T1000 (cell line): ENCODE results near the gene OSBPL5.
"Not testable (repeated sequence)": the region's sequence is repeated elsewhere in the genome, so short reads cannot be mapped to it uniquely, and the experiment has no call there.

Source experiments
- DNase-seq: peaks from one replicate; lab custom pipeline; 2025; ENCODE audit warnings: mixed read lengths; lab: John Stamatoyannopoulos, UW

The OSBPL5 gene

DNA sequence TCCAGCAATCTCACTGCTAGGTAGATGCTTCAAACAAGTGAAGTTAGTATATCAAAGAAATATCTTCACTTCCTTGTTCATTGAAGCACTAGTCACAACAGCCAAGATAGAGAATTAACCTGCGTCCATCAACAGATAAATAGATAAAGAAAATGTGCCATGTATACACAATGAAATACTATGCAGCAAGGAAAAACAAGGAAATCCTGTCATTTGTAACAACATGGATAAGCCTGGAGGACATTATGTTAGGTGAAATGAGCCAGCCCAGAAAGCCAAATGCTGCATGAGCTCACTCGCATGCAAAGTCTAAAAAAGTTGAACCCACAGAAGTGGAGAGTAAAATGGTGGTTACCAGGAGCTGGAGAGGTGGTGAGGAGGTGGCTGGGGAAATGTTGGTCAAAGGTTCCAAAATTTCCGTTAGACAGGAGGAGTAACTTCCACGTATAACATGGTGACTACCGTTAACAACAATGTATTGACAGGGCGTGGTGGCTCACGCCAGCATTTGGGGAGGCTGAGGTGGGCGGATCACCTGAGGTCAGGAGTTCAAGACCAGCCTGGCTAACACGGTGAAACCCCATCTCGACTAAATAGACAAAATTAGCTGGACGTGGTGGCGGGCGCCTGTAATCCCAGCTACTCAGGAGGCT is 84.3 kb downstream of the OSBPL5 start:
- DNase-seq = no peak

DNA sequence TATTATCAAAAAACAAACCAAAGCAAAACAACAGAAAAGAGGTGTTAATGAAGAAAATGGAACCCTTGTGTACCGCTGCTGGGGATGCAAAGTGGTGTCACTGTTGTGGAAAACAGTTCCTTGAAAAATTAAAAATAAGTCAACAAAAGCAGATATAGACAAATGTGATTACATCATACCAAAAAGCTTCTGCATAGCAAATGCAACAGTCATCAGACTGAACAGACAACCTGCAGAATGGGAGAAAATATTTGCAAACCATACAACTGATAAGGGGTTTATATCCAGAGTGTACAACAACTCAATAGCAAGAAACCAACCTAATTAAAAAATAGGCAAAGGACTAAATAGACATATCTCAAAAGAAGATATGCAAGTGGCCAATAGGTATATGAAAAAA is 85.0 kb downstream of the OSBPL5 start:
- DNase-seq = no peak

DNA sequence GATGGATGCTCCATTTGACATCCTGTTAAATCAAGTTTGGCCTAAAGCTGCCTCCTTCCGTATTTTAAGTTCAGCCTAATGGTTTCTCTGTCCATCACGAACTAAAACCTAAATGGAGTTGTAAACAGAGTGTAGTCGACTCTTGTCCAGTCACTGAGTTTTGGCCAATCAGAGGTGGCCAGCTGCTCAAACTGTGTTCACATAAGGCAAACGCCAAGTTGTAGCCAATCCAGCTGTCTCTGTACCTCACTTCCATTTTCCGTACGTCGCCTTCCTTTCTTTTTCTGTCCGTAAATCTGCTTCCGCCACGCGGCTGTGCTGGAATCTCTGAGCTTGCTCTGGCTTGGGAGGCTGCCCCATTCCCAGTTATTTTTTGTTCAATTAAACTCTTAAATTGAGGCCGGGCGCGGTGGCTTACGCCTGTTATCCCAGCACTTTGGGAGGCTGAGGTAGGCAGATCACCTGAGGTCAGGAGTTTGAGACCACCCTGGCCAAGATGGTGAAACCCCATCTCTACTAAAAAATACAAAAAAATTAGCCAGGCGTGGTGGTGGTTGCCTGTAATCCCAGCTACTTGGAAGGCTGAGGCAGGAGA is 87.2 kb downstream of the OSBPL5 start:
- DNase-seq = no peak

DNA sequence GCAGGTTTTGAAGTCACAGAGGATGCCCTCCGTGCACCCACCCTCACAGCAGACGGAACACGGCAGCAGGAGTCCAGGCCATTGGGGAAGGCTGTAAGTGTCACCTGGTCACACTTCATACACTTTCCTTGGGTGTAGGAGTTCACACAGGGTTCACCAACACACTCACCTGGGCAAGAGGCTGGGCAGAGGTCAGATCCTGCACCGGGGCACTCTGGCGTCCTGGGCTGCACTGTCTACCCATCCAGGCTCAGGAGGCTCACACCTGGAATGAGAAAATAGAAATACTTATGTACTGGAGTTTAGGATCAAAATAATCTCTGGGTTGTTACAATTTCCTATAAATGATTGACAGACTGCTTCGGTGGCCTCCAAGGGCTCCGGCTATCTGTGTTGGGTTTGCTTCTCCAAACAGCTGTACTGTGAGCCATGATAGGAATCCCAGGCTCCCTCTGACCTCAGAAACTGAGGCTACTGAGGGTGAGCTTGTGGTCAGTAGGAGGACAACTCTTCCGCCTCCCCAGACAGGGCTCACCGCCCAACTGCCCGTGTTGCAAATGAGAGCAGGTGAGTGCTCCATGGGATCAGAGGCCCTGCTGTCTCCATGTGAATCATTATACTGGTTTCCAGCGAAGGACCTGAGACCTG is 87.8 kb downstream of the OSBPL5 start:
- no peak for DNase-seq

DNA sequence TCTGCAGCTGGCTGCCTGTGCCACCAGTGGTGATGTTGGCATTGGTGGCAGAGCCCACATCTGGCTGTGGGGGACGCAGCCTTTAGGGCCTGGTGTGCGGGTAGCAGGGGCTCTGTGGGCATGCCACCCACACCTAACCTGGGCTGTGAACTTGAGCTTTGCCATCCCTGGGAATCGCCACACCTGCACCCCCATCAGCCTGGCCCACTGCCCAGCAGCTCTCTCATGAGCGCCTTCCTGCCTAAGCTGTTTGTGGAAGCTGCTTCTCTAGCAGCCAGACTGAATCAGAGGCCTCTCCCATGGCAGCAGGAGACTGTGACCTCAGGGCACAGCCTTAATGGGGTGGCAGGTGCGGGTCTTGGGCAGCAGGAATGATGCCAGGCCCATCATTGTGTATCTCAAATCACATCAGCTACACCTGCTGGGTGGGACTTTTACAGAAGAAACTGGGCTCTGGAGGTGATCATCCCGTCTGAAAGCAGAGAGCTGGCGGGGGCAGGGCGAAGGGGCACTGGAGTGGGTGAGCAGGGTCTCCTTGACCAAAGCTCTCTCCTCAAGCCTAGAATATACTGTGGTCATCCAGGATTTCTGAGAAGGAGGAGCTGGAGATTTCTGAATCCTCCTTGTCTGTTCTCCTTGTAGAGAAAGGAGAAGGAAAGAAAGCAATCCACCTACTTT is 90.1 kb downstream of the OSBPL5 start:
- no peak for DNase-seq

DNA sequence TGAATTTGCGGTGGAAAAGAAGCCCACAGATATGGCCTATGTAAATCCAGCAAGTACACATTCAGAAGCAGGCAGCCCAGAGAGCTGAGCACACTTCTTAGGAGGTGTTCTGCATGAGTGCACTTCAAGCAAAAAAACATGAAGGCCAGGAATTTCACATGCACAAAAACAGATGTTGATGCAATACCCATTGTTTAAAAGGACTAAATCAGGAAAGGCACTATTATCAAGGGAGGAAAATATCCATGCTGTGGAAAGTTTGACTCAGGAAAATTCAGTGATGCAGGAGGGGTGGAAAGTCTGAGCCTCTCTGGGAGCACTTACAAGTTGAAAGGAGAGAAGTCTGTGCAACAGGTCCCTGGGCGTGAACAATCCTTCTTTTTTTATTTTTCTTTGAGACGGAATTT is 92.1 kb downstream of the OSBPL5 start:
- no peak for DNase-seq

DNA sequence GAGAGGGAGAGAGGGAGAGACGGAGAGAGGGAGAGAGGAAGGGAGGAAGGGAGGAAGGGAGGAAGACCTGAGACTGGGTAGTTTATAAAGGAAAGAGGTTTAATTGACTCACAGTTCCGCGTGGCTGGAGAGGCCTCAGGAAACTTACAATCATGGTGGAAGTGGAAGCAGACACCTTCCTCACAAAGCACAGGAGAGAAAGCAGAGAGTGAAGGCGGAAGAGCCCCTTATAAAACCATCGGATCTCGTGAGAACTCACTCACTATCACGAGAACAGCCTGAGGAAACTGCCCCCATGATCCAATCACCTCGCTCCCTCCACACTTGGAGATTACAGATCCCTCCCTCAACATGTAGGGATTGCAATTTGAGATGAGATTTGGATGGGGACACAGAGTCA is 95.7 kb downstream of the OSBPL5 start:
- DNase-seq = no peak

DNA sequence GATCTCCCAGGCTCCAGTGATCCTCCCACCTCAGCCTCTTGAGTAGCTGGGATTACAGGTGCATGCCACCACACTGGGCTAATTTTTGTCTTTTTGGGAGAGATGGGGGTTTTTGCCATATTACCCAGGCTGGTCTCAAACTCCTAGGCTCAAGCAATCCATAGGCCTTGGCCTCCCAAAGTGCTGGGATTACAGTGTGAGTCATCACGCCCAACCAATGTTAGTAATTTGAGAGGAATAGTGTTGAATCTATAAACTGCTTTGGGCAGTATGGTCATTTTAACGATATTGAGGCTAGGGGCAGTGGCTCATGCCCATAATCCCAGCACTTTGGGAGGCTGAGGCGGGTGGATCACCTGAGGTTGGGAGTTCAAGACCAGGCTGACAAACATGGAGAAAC is 98.8 kb downstream of the OSBPL5 start:
- DNase-seq = not testable (repeated sequence)

DNA sequence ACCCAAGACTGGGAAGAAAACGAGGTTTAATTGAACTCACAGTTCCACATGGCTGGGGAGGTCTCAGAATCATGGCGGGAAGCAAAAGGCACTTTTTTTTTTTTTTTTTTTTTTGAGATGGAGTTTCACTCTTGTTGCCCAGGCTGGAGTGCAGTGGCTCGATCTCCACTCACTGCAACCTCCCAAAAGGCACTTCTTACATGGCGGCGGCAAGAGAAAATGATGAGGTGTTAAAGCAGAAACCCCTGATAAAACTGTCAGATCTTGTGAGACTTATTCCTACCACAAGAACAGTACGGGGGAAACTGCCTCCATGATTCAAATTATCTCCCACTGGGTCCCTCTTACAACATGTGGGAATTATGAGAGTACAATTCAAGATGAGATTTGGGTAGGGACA is 100.4 kb downstream of the OSBPL5 start:
- not testable (repeated sequence) for DNase-seq

DNA sequence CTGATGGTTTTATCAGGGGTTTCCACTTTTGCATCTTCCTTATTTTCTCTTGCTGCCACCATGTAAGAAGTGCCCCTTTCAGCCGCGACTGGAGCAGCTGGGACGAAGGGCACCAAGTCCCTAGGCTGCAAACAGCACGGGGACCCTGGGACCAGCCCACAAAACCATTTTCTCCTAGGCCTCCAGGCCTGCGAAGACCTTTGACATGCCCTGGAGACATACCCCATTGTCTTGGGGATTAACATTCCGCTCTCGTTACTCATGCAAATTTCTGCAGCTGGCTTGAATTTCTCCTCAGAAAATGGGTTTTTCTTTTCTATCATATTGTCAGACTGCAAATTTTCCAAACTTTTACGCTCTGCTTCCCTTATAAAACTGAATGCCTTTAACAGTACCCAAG is 101.2 kb downstream of the OSBPL5 start:
- peak; percentile 16 for DNase-seq

DNA sequence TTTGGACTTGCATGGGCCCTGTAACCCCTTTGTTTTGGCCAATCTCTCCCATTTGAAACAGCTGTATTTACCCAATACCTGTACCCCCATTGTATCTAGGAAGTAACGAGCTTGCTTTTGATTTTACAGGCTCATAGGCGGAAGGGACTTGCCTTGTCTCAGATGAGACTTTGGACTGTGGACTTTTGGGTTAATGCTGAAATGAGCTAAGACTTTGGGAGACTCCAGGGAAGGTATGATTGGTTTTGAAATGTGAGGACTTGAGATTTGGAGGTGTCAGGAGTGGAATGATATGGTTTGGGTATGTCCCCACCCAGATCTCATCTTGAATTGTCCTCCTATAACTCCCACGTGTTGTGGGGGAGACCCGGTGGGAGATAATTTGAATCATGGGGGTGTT is 101.7 kb downstream of the OSBPL5 start:
- not testable (repeated sequence) for DNase-seq

DNA sequence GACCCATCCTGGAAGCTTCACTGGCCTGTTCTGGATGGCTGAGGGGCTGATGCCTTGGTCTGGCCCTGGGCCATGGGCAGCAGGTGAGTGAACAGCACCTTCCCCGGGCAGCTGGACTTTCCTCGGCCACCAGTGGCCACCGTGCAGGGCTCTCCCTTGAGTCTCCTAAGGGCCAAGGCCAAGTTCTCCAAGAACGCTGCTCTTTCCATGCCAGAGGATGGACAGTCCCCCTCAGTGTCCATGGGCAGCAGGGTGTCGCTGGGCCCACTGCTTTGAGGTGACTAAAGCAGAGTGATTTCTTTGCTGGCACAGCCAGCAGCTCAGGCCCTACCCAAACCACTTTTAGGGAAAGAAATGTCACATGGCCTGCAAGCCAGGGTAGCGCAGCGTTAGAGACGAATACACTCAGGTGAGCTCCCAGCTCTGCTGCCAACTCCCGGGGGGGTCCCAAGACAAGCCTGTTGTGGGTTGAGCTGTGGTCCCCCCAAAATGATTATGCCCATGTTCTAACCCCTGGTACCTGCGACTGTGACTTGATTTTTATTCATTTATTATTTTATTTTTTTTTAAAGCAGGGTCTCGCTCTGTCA is 104.6 kb downstream of the OSBPL5 start:
- DNase-seq = no peak

DNA sequence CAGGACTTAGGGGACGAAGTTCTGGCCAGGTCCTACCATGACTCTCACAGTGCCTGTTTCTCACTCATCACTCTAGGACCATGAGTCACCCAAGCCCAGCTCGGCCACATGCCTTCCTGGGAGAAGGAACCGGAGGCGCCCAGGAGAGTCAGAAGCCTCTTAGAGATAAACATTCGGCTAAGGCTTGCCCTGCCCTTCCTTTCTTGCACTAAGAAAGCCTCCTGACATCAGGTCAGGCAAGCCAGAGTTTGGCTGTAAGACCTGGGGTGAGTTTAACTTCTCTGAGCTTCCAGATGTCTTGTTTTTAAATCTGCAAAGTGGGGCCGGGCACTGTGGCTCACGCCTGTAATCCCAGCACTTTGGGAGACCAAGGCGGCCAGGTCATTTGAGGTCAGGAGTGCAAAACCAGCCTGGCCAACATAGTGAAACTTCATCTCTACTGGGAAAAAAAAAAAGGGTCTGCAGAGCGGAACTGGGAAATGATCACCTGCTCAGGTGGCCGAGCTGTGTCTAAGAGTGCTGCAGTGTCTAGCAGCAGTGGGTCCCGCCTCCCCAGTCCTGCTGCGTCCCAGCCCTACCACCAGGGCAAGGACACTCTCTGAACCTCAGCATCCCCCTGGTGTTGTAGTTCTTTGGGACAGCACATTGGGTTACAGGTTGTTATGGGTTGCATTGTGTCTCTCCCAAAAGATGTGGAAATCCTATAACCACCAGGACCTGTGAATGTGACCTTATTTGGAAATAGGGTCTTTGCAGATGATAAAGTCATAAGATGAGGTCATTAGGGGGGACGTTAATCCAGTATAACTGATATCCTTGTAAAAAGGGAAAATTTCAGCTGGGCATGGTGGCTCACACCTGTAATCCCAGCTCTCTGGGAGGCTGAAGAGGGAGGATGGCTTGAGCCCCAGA is 106.1 kb downstream of the OSBPL5 start:
- peak; percentile 7 for DNase-seq

DNA sequence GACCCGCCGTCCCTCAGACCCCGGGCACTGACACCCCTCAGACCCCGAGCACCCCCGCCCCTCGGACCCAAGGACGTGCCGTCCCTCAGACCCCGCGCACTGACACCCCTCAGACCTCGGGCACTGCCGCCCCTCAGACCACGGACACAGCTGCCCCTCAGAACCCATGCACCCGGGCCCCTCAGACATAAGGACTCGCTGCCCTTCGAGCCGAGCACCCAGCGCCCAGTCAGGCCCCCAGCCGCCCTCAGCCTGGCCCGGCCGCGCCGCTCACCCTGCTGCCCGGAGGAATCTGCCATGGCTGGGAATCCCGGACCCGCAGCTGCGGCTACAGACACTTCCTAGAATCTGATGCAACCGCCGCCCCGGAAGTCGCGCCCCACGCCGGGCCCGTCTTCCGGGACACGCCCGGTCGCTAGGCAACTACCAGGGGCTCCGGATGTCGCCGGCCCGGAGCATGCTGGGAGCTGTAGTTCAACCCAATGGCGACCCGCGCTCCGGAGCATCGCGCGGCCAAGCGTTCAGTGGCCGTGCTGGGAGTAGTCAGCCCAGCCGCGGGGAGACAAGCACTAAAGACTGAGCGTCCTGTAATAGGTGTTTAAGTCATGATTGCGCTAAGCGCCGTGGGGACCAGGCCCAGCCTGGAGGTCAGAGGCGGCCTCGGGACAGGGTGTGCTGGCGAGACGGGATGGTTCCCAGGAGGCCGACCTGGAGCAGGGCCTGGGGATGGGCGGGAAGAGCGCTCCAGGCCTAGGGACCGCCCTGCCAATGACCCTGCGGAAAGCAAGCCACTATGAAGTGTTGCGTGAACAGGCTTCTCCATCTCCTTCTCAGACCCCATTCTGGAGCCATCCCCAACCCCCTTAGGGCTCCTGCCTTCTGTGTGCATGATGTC is 107.8 kb downstream of the OSBPL5 start, which contains the start of gene CARS1:
Gene CARS1 (minus strand): TSS at position 355 of the 895 bp plus-strand sequence. CDS start 56 bp downstream, at position 299.
- DNase-seq = peak; percentile 82

DNA sequence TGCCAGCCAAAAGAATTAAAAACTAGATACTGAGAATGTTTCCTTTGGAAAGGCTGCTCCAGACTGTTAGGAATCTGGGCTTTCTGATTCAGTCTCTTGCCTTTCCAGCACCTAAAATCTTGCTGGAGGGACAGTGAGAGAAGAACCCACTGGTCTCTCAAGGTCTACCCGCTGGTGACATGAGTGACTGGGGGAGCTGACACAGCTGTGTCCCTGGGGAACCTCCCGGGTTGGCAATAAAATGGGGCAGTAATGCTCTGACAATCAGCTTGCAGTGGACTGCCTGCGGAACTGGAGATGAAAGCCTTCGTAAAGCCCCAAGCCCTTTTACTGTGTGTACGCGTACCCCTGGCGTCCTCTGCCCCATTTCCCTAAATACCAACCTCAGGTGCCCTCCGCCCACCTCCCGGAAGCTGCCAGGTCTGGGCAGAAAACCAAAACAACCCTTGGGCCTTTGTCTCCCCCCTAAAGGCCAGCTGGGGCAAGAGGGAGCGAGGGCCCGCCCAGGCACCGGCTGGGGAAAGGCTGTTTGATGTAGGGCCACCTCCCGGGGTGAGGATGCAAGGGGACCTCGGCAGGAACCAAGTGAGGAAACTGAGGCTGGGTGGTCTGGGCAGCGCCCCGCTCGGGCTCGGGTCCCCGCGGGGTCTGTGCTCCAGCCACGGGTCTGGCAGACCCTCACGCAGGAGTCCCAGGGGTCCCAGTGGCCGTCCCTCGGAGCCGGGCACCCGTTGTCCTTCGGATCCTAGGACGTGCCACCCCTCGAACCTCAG is 108.6 kb downstream of the OSBPL5 start:
- DNase-seq = no peak

DNA sequence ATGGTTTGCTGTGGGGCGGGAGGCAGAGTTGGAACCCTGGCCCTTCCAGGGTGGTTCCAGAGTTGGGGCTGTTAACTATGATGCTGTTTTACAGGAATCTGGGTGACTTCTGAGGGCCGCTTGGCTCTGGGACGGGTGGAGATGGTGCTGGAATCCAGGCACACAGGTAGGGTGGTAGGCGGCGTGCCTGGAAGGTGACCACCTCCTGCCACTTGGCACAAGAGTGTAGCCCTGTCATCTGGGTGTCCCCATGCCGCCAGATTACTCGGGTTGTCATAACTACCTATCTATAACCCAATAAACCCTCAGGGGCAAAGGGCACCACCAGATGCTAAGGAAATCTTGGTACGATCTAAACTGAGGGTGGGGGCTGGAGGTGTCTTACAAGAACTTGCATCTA is 109.2 kb downstream of the OSBPL5 start:
- DNase-seq = no peak

DNA sequence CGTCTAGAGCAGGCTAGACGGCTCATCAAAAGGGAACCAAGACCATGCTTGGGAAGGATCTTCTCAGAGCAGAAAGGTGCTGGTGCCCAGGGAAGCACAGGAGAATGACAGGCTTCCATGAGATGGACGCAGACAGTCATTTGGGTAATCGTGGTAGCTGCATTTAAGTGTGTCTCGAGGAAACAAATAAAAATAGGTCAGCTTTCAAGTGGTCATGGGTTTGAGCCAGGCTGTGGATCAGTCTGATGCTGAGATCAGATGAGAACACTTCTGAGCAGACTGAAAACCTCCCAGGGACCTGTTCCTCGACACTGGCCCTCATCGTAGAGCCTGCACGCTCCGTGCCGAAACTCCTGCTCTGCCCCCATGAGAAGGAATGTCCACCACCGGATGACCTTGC is 112.5 kb downstream of the OSBPL5 start:
- DNase-seq = no peak

DNA sequence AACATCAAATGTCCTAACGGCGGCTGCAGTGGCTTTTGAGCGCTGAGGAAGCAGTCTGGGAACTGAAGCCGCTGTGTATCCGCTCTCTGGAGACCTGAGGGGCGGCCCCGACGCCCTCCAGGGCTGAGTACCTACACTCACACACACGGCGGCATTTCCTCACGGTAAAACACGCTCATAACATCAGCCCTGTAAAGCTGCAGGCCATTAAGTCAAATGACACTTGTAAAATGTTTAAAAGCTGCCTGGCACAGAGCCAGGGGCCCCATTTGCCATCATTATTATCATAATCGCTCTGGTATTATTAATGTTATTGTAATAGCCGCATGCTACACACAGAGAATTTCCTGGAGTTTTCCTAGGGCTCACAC is 113.0 kb downstream of the OSBPL5 start:
- no peak for DNase-seq
